H1 (cell line): ENCODE results near the gene TLR8.

Source experiments
- CHD2 ChIP-seq: IDR thresholded peaks from 2 replicates; pipeline ENCODE4 v1.6.1; 2012; ENCODE audit warnings: low read length, improper control_type of control experiment
- CREB1 ChIP-seq: IDR thresholded peaks from 2 replicates; pipeline ENCODE4 v1.6.1; 2012; ENCODE audit warnings: inconsistent platforms
- CTCF ChIP-seq, 3 experiments: IDR thresholded peaks; 1 replicate in 2 of 3; 2 replicates in 1 of 3; pipeline versions ENCODE4 v1.5.1 to v1.6.1; 2011; ENCODE audit warnings: low read length in 3 of 3, mild to moderate bottlenecking in 3 of 3, inconsistent platforms in 2 of 3, low read depth in 1 of 3, moderate library complexity in 1 of 3; ENCODE audit not compliant: insufficient read depth in 1 of 3; ENCODE audit errors: control extremely low read depth in 1 of 3
- EP300 ChIP-seq, 2 experiments: IDR thresholded peaks; 1 replicate in 1 of 2; 2 replicates in 1 of 2; pipeline ENCODE4 v1.6.1; 2011 to 2012; ENCODE audit warnings: low read depth in 2 of 2, low read length in 2 of 2, mild to moderate bottlenecking in 2 of 2, borderline replicate concordance in 1 of 2, inconsistent platforms in 1 of 2, moderate library complexity in 1 of 2
- EZH2 ChIP-seq: fragments of 200-600 bp; sonication (generic); IDR thresholded peaks from 2 replicates; pipeline ENCODE4 v1.7.1; 2012; ENCODE audit warnings: low read depth, mild to moderate bottlenecking, moderate library complexity, low read length, inconsistent platforms; ENCODE audit not compliant: severe bottlenecking
- JUND ChIP-seq: IDR thresholded peaks from 2 replicates; pipeline ENCODE4 v1.6.1; 2011; ENCODE audit warnings: mild to moderate bottlenecking, improper control_type of control experiment, low read length
- POLR2A ChIP-seq, 2 experiments: IDR thresholded peaks; 1 replicate in 1 of 2; 2 replicates in 1 of 2; pipeline ENCODE4 v1.6.1; 2011; ENCODE audit warnings: low read depth in 2 of 2, low read length in 2 of 2, mild to moderate bottlenecking in 2 of 2; ENCODE audit errors: control extremely low read depth in 1 of 2
- RAD21 ChIP-seq, 2 experiments: IDR thresholded peaks in 1 of 2; conservative IDR thresholded peaks in 1 of 2; 2 replicates each; pipeline ENCODE4 v1.6.1; 2011; ENCODE audit warnings: low read depth in 2 of 2, low read length in 2 of 2, improper control_type of control experiment in 1 of 2, inconsistent platforms in 1 of 2, mild to moderate bottlenecking in 1 of 2, moderate library complexity in 1 of 2
- RNF2 ChIP-seq: fragments of 200-900, 300-1000 bp; sonication (generic); IDR thresholded peaks from 2 replicates; pipeline ENCODE4 v1.7.1; 2016; ENCODE audit warnings: borderline replicate concordance, low read depth, mild to moderate bottlenecking, antibody characterized with exemption, low read length; ENCODE audit not compliant: poor library complexity, severe bottlenecking; ENCODE audit errors: missing control alignments
- SIN3A ChIP-seq, 2 experiments: IDR thresholded peaks in 1 of 2; conservative IDR thresholded peaks in 1 of 2; 2 replicates each; pipeline ENCODE4 v1.6.1; 2011 to 2012; ENCODE audit warnings: low read length in 2 of 2, improper control_type of control experiment in 1 of 2, low read depth in 1 of 2, mild to moderate bottlenecking in 1 of 2
- TF ChIP-seq, protein P1 (sequence below): IDR thresholded peaks from 2 replicates; pipeline ENCODE4 v1.6.1; 2011; ENCODE audit warnings: low read length, improper control_type of control experiment

- TF ChIP-seq RAD21 (IDR thresholded peaks at IDR 0.05 in 1 of 2, conservative IDR thresholded peaks at IDR 0.05 in 1 of 2; ENCODE audit: low read depth in 2 of 2, low read length in 2 of 2) (peak; percentile 79 to 80), CHD2 (no peak), EZH2 (no peak), JUND (no peak), CREB1 (no peak), RNF2 (no peak), EP300 (IDR thresholded peaks at IDR 0.05; ENCODE audit: borderline replicate concordance in 1 of 2, low read depth in 2 of 2, low read length in 2 of 2) (no peak), CTCF (IDR thresholded peaks at IDR 0.05; ENCODE audit: control extremely low read depth in 1 of 3, insufficient read depth in 1 of 3, low read depth in 1 of 3, low read length in 3 of 3) (peak; percentile 4 to 63 (median 41)), POLR2A (IDR thresholded peaks at IDR 0.05; ENCODE audit: control extremely low read depth in 1 of 2, low read depth in 2 of 2, low read length in 2 of 2) (no peak), SIN3A (conservative IDR thresholded peaks at IDR 0.05 in 1 of 2, IDR thresholded peaks at IDR 0.05 in 1 of 2; ENCODE audit: low read depth in 1 of 2, low read length in 2 of 2) (no peak)
- TF ChIP-seq, protein P1, sequence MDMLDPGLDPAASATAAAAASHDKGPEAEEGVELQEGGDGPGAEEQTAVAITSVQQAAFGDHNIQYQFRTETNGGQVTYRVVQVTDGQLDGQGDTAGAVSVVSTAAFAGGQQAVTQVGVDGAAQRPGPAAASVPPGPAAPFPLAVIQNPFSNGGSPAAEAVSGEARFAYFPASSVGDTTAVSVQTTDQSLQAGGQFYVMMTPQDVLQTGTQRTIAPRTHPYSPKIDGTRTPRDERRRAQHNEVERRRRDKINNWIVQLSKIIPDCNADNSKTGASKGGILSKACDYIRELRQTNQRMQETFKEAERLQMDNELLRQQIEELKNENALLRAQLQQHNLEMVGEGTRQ = no peak
These were observed 64.3 kb downstream of the TLR8 start for GRCh38 chrX:12970691-12971202.
